ENCODE measurements around the gene HS6ST1.
"Not testable (repeated sequence)": the region's sequence is repeated elsewhere in the genome, so short reads cannot be mapped to it uniquely, and the experiment has no call there.

DNA sequence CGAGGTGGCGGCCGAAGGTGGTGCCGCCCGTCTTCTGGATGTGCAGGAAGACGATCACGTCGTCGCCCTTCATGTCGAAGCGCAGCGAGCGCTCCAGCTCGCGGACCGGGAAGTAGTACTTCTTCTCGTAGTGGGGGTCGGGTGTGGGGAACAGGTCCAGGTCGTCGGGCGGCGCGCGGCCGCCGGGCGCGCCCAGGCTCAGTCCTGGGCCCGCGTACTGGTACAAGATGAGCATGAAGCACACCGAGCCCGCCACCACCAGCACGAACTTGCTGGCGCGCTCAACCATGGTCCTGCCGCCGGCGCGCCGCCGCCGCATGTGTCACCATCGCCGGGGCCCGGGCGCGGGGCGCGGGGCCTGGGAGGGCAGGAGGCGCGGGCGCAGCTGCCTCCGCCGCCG, 423 bp downstream of the HS6ST1 start:
- TF ChIP-seq, protein P1, sequence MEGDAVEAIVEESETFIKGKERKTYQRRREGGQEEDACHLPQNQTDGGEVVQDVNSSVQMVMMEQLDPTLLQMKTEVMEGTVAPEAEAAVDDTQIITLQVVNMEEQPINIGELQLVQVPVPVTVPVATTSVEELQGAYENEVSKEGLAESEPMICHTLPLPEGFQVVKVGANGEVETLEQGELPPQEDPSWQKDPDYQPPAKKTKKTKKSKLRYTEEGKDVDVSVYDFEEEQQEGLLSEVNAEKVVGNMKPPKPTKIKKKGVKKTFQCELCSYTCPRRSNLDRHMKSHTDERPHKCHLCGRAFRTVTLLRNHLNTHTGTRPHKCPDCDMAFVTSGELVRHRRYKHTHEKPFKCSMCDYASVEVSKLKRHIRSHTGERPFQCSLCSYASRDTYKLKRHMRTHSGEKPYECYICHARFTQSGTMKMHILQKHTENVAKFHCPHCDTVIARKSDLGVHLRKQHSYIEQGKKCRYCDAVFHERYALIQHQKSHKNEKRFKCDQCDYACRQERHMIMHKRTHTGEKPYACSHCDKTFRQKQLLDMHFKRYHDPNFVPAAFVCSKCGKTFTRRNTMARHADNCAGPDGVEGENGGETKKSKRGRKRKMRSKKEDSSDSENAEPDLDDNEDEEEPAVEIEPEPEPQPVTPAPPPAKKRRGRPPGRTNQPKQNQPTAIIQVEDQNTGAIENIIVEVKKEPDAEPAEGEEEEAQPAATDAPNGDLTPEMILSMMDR (optimal IDR thresholded peaks at IDR 0.05 in 1 of 3, IDR thresholded peaks at IDR 0.05 in 1 of 3, conservative IDR thresholded peaks at IDR 0.05 in 1 of 3; ENCODE audit: extremely low read depth in 1 of 3, insufficient read depth in 2 of 3, low read length in 3 of 3): not testable (repeated sequence)
- TF ChIP-seq EZH2 (IDR thresholded peaks at IDR 0.05; ENCODE audit: low read length): not testable (repeated sequence)
